ENCODE data around the gene RALGPS1.

Gene RALGPS1

DNA sequence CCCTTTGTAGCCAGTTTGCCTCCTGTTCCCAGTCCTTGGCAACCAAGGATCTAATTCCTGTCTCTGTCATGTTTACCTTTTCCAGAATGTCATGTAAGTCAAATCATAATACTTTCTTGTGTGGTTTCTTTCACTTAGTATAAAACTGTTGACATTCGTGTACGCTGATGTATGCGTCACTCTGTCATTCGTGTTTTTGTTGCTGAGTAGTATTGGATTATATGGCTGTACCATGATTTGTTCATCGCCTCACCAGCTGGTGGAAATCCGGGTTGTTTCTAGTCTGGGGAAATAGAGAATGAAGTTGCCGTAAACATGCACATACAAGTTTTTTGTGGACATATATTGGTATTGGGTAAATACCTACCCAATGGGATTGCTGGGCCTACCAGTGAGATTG lies 110.5 kb downstream of the RALGPS1 start:
- Histone ChIP-seq H3K27me3 (ENCODE audit: insufficient read depth, poor library complexity, severe bottlenecking) (no peaks in the 10 kb centered on the region), H3K27ac (replicated peaks) (no peak overlapping the region), H3K4me3 (replicated peaks; ENCODE audit: insufficient read depth, low read length) (no peak overlapping the region)
- TF ChIP-seq SPI1 (IDR thresholded peaks at IDR 0.05; ENCODE audit: borderline replicate concordance, low read depth) (no peak), POLR2AphosphoS5 (IDR thresholded peaks at IDR 0.05; ENCODE audit: low read depth) (no peak), GABPA (IDR thresholded peaks at IDR 0.05; ENCODE audit: low read depth) (no peak)
- TF ChIP-seq, protein P1, sequence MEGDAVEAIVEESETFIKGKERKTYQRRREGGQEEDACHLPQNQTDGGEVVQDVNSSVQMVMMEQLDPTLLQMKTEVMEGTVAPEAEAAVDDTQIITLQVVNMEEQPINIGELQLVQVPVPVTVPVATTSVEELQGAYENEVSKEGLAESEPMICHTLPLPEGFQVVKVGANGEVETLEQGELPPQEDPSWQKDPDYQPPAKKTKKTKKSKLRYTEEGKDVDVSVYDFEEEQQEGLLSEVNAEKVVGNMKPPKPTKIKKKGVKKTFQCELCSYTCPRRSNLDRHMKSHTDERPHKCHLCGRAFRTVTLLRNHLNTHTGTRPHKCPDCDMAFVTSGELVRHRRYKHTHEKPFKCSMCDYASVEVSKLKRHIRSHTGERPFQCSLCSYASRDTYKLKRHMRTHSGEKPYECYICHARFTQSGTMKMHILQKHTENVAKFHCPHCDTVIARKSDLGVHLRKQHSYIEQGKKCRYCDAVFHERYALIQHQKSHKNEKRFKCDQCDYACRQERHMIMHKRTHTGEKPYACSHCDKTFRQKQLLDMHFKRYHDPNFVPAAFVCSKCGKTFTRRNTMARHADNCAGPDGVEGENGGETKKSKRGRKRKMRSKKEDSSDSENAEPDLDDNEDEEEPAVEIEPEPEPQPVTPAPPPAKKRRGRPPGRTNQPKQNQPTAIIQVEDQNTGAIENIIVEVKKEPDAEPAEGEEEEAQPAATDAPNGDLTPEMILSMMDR (IDR thresholded peaks at IDR 0.05; ENCODE audit: insufficient read depth, low read length): no peak
- TF ChIP-seq, protein P2, sequence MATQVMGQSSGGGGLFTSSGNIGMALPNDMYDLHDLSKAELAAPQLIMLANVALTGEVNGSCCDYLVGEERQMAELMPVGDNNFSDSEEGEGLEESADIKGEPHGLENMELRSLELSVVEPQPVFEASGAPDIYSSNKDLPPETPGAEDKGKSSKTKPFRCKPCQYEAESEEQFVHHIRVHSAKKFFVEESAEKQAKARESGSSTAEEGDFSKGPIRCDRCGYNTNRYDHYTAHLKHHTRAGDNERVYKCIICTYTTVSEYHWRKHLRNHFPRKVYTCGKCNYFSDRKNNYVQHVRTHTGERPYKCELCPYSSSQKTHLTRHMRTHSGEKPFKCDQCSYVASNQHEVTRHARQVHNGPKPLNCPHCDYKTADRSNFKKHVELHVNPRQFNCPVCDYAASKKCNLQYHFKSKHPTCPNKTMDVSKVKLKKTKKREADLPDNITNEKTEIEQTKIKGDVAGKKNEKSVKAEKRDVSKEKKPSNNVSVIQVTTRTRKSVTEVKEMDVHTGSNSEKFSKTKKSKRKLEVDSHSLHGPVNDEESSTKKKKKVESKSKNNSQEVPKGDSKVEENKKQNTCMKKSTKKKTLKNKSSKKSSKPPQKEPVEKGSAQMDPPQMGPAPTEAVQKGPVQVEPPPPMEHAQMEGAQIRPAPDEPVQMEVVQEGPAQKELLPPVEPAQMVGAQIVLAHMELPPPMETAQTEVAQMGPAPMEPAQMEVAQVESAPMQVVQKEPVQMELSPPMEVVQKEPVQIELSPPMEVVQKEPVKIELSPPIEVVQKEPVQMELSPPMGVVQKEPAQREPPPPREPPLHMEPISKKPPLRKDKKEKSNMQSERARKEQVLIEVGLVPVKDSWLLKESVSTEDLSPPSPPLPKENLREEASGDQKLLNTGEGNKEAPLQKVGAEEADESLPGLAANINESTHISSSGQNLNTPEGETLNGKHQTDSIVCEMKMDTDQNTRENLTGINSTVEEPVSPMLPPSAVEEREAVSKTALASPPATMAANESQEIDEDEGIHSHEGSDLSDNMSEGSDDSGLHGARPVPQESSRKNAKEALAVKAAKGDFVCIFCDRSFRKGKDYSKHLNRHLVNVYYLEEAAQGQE (IDR thresholded peaks at IDR 0.05; ENCODE audit: insufficient replicate concordance, low read depth): no peak
- DNase-seq (ENCODE audit: low read depth in 1 of 2, low spot score in 1 of 2): no peak

DNA sequence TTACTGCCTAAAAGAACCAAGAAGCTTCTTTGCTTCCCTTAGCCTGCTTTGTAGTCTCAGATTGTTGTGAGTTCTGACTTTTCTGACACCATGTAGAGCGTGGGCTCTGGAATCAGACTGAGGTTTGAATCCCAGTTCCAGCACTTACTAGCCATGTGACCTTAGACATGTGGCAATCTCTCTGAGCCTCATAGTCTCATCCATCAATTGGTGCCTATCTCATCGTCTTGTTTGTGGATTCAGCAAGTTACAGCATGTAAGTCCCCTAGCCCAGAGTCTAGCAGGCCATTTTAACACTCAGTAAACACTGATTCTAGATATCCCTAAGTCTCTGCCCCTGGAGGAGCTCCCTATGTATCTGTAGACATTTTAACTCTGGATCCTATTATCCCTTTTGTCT lies 113.1 kb downstream of the RALGPS1 start:
- DNase-seq (ENCODE audit: low read depth in 1 of 2, low spot score in 1 of 2): no peak
- TF ChIP-seq POLR2AphosphoS5 (IDR thresholded peaks at IDR 0.05; ENCODE audit: low read depth) (no peak), GABPA (IDR thresholded peaks at IDR 0.05; ENCODE audit: low read depth) (no peak), SPI1 (IDR thresholded peaks at IDR 0.05; ENCODE audit: borderline replicate concordance, low read depth) (no peak)
- TF ChIP-seq, protein P2 (IDR thresholded peaks at IDR 0.05; ENCODE audit: insufficient replicate concordance, low read depth): no peak
- TF ChIP-seq, protein P1 (IDR thresholded peaks at IDR 0.05; ENCODE audit: insufficient read depth, low read length): no peak
- Histone ChIP-seq H3K4me3 (replicated peaks; ENCODE audit: insufficient read depth, low read length) (no peak overlapping the region), H3K27me3 (ENCODE audit: insufficient read depth, poor library complexity, severe bottlenecking) (peaks cover 2% of the 10 kb centered on the region), H3K27ac (replicated peaks) (no peak overlapping the region)

- TF ChIP-seq, protein P1 (IDR thresholded peaks at IDR 0.05; ENCODE audit: insufficient read depth, low read length): no peak
- TF ChIP-seq POLR2AphosphoS5 (IDR thresholded peaks at IDR 0.05; ENCODE audit: low read depth) (no peak), SPI1 (IDR thresholded peaks at IDR 0.05; ENCODE audit: borderline replicate concordance, low read depth) (no peak), GABPA (IDR thresholded peaks at IDR 0.05; ENCODE audit: low read depth) (no peak)
- TF ChIP-seq, protein P2 (IDR thresholded peaks at IDR 0.05; ENCODE audit: insufficient replicate concordance, low read depth): no peak
- no peak for DNase-seq (ENCODE audit: low read depth in 1 of 2, low spot score in 1 of 2)
- no peak overlapping the region for H3K27ac ChIP-seq (replicated peaks)
- peaks cover 2% of the 10 kb centered on the region for H3K27me3 ChIP-seq (ENCODE audit: insufficient read depth, poor library complexity, severe bottlenecking)
- no peak overlapping the region for H3K4me3 ChIP-seq (replicated peaks; ENCODE audit: insufficient read depth, low read length)
These were observed 115.0 kb downstream of the RALGPS1 start for GRCh38 chr9:127029548-127029947.
